ENCODE results near the gene GRIK4. TPM values are rescaled to one million over a fixed set of nuclear protein-coding genes. Genes with fewer than 3 reads are reported as not detected.

GRIK4 gene
- total RNA-seq, 2 experiments from 2014 or later = 0.06 TPM; not detected in 1

- intact Hi-C loops (cut with micrococcal nuclease; ENCODE audit: unreplicated experiment) = no loop called here
- TF ChIP-seq EZH2phosphoT487 (IDR thresholded peaks at IDR 0.05; ENCODE audit: borderline replicate concordance, low read depth, low read length) (no peak), CTCF (conservative IDR thresholded peaks at IDR 0.05; ENCODE audit: low read length) (no peak)
- H3K36me3 ChIP-seq (ENCODE audit: insufficient read depth, low read length) = no peaks in the 10 kb centered on the region
- no peak overlapping the region for H3K4me3 ChIP-seq (ENCODE audit: low read depth, low read length, poor library complexity, severe bottlenecking)
- H3K27ac ChIP-seq (ENCODE audit: low read depth, low read length, poor library complexity, severe bottlenecking) = no peak overlapping the region
- ChIA-PET CTCF (ENCODE audit: unreplicated experiment) (no interaction called here), POLR2A (no interaction called here)
- H3K4me2 ChIP-seq (ENCODE audit: low read length) = no peak overlapping the region
- H3K9me2 ChIP-seq (ENCODE audit: insufficient read depth, low read length) = no peaks in the 10 kb centered on the region
- no peaks in the 10 kb centered on the region for H3K9me3 ChIP-seq (ENCODE audit: low read length)
- H2AFZ ChIP-seq (ENCODE audit: low read length) = no peak overlapping the region
- H3K79me2 ChIP-seq (ENCODE audit: insufficient read depth, low read depth, low read length) = no peaks in the 10 kb centered on the region
- DNase-seq (ENCODE audit: low spot score) = no peak
- H3K4me1 ChIP-seq (ENCODE audit: insufficient read depth, low read length, poor library complexity, severe bottlenecking) = peaks cover 12% of the 10 kb centered on the region
- H4K20me1 ChIP-seq (ENCODE audit: insufficient read depth, low read length) = no peaks in the 10 kb centered on the region
- BruUV-seq (replicated peaks) = no TSS peak
Measured at GRCh38 chr11:120835601-120836228, 324.2 kb downstream of the GRIK4 start.

- no peaks in the 10 kb centered on the region for H4K20me1 ChIP-seq (ENCODE audit: insufficient read depth, low read length)
- no peak overlapping the region for H3K4me3 ChIP-seq (ENCODE audit: low read depth, low read length, poor library complexity, severe bottlenecking)
- no peak overlapping the region for H2AFZ ChIP-seq (ENCODE audit: low read length)
- no TSS peak for BruUV-seq (replicated peaks)
- intact Hi-C loops (cut with micrococcal nuclease; ENCODE audit: unreplicated experiment) = no loop called here
- POLR2A ChIA-PET = interaction anchor here (0.7 kb wide), 1 partner anchor 596 kb away, joined by 9 read pairs; no protein-coding TSS in a partner anchor
- peaks cover 12% of the 10 kb centered on the region for H3K4me1 ChIP-seq (ENCODE audit: insufficient read depth, low read length, poor library complexity, severe bottlenecking)
- H3K79me2 ChIP-seq (ENCODE audit: insufficient read depth, low read depth, low read length) = no peaks in the 10 kb centered on the region
- no peaks in the 10 kb centered on the region for H3K9me2 ChIP-seq (ENCODE audit: insufficient read depth, low read length)
- no peak overlapping the region for H3K4me2 ChIP-seq (ENCODE audit: low read length)
- no peak for DNase-seq (ENCODE audit: low spot score)
- TF ChIP-seq EZH2phosphoT487 (IDR thresholded peaks at IDR 0.05; ENCODE audit: borderline replicate concordance, low read depth, low read length) (no peak), CTCF (conservative IDR thresholded peaks at IDR 0.05; ENCODE audit: low read length) (no peak)
- no peak overlapping the region for H3K27ac ChIP-seq (ENCODE audit: low read depth, low read length, poor library complexity, severe bottlenecking)
- H3K36me3 ChIP-seq (ENCODE audit: insufficient read depth, low read length) = no peaks in the 10 kb centered on the region
- CTCF ChIA-PET (ENCODE audit: unreplicated experiment) = no interaction called here
- H3K9me3 ChIP-seq (ENCODE audit: low read length) = no peaks in the 10 kb centered on the region
Measured at GRCh38 chr11:120837696-120838095, 326.1 kb downstream of the GRIK4 start.

- TF ChIP-seq CTCF (conservative IDR thresholded peaks at IDR 0.05; ENCODE audit: low read length) (no peak), EZH2phosphoT487 (IDR thresholded peaks at IDR 0.05; ENCODE audit: borderline replicate concordance, low read depth, low read length) (no peak)
- no peaks in the 10 kb centered on the region for H3K9me2 ChIP-seq (ENCODE audit: insufficient read depth, low read length)
- no peaks in the 10 kb centered on the region for H3K36me3 ChIP-seq (ENCODE audit: insufficient read depth, low read length)
- ChIA-PET POLR2A (interaction anchor here (0.8 kb wide), 1 partner anchor 43 kb away, joined by 3 read pairs; no protein-coding TSS in a partner anchor), CTCF (ENCODE audit: unreplicated experiment) (interaction anchor here (0.7 kb wide), 1 partner anchor 75 kb away, joined by 3 read pairs; no protein-coding TSS in a partner anchor)
- no peaks in the 10 kb centered on the region for H4K20me1 ChIP-seq (ENCODE audit: insufficient read depth, low read length)
- no peaks in the 10 kb centered on the region for H3K9me3 ChIP-seq (ENCODE audit: low read length)
- intact Hi-C loops (cut with micrococcal nuclease; ENCODE audit: unreplicated experiment) = no loop called here
- H3K4me2 ChIP-seq (ENCODE audit: low read length) = no peak overlapping the region
- no peak overlapping the region for H3K4me3 ChIP-seq (ENCODE audit: low read depth, low read length, poor library complexity, severe bottlenecking)
- no TSS peak for BruUV-seq (replicated peaks)
- no peaks in the 10 kb centered on the region for H3K79me2 ChIP-seq (ENCODE audit: insufficient read depth, low read depth, low read length)
- no peak overlapping the region for H2AFZ ChIP-seq (ENCODE audit: low read length)
- no peak for DNase-seq (ENCODE audit: low spot score)
- no peak overlapping the region for H3K27ac ChIP-seq (ENCODE audit: low read depth, low read length, poor library complexity, severe bottlenecking)
- H3K4me1 ChIP-seq (ENCODE audit: insufficient read depth, low read length, poor library complexity, severe bottlenecking) = peaks cover 12% of the 10 kb centered on the region
Measured at GRCh38 chr11:120839201-120839600, 327.7 kb downstream of the GRIK4 start.

Measured in OCI-LY7 (cell line).